ENCODE measurements around the gene KRT17. TPM values are rescaled to one million over a fixed set of nuclear protein-coding genes. Genes with fewer than 3 reads are reported as not detected.

The KRT17 gene
- total RNA-seq, 1 donor from 2014 or later, result 216 TPM

- Histone ChIP-seq H3K36me3 (ENCODE audit: control insufficient read depth, insufficient read depth, low read length) (no peaks in the 10 kb centered on the region), H3K27me3 (ENCODE audit: control insufficient read depth, insufficient read depth, low read length) (no peaks in the 10 kb centered on the region), H3K4me3 (ENCODE audit: low read depth, low read length) (no peak overlapping the region)
- TF ChIP-seq, protein P1, sequence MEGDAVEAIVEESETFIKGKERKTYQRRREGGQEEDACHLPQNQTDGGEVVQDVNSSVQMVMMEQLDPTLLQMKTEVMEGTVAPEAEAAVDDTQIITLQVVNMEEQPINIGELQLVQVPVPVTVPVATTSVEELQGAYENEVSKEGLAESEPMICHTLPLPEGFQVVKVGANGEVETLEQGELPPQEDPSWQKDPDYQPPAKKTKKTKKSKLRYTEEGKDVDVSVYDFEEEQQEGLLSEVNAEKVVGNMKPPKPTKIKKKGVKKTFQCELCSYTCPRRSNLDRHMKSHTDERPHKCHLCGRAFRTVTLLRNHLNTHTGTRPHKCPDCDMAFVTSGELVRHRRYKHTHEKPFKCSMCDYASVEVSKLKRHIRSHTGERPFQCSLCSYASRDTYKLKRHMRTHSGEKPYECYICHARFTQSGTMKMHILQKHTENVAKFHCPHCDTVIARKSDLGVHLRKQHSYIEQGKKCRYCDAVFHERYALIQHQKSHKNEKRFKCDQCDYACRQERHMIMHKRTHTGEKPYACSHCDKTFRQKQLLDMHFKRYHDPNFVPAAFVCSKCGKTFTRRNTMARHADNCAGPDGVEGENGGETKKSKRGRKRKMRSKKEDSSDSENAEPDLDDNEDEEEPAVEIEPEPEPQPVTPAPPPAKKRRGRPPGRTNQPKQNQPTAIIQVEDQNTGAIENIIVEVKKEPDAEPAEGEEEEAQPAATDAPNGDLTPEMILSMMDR (IDR thresholded peaks at IDR 0.05; ENCODE audit: insufficient read depth, low read length, poor library complexity, severe bottlenecking), result no peak
- no peak for DNase-seq (ENCODE audit: low read depth)
Observed at GRCh38 chr17:41638194-41638593, 13.8 kb upstream of the KRT17 start.

DNA sequence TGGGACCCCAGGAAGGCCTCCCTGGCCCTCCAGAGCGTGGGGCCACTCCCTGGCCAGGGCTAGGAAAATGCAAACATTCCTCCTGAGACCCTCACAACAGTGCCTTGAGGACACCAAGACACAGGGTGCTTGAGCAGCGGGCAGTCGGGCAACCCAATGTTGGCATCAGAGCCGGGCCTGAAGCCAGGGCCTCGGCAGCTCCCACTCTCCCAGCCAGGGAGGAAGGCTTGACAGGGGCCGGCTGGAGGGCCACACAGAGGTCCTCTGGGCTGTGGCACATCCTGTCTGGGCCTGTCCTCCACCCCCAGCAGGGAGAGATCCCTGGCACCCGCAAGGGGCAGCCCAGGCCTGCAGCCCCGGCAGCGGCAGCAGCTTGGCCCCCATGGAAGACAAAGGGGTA, 12.3 kb upstream of the KRT17 start:
- no peak for DNase-seq (ENCODE audit: low read depth)
- H3K4me3 ChIP-seq (ENCODE audit: low read depth, low read length), result no peak overlapping the region
- TF ChIP-seq, protein P1 (IDR thresholded peaks at IDR 0.05; ENCODE audit: insufficient read depth, low read length, poor library complexity, severe bottlenecking), result no peak
- no peaks in the 10 kb centered on the region for H3K36me3 ChIP-seq (ENCODE audit: control insufficient read depth, insufficient read depth, low read length)
- no peaks in the 10 kb centered on the region for H3K27me3 ChIP-seq (ENCODE audit: control insufficient read depth, insufficient read depth, low read length)

GRCh38 chr17:41635121-41636097, 11.0 kb upstream of the KRT17 start:
- no peak overlapping the region for H3K4me3 ChIP-seq (ENCODE audit: low read depth, low read length)
- DNase-seq (ENCODE audit: low read depth), result no peak
- H3K27me3 ChIP-seq (ENCODE audit: control insufficient read depth, insufficient read depth, low read length), result no peaks in the 10 kb centered on the region
- TF ChIP-seq, protein P1 (IDR thresholded peaks at IDR 0.05; ENCODE audit: insufficient read depth, low read length, poor library complexity, severe bottlenecking), result no peak
- no peaks in the 10 kb centered on the region for H3K36me3 ChIP-seq (ENCODE audit: control insufficient read depth, insufficient read depth, low read length)

DNA sequence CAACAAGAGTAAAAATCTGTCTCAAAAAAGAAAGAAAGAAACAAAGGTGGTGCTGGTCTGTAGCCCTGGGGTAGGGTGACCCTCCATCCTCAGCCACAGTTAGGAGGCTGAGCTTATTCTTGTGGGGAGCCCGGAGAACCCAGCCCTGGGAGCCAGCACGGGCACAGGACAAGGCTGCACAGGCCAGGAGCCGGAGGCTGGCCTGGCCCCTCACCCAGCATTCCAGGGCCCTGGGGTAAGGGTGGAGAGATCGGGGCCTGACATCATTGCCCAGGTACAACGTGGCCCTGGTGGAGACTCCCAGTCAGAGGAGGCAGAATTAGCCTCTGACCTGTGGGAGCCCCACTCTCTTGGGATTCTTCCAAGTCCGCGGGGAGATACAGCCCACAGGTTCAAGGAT, 10.3 kb upstream of the KRT17 start:
- DNase-seq (ENCODE audit: low read depth), result no peak
- Histone ChIP-seq H3K4me3 (ENCODE audit: low read depth, low read length) (no peak overlapping the region), H3K27me3 (ENCODE audit: control insufficient read depth, insufficient read depth, low read length) (no peaks in the 10 kb centered on the region), H3K36me3 (ENCODE audit: control insufficient read depth, insufficient read depth, low read length) (no peaks in the 10 kb centered on the region)
- TF ChIP-seq, protein P1 (IDR thresholded peaks at IDR 0.05; ENCODE audit: insufficient read depth, low read length, poor library complexity, severe bottlenecking), result no peak

DNA sequence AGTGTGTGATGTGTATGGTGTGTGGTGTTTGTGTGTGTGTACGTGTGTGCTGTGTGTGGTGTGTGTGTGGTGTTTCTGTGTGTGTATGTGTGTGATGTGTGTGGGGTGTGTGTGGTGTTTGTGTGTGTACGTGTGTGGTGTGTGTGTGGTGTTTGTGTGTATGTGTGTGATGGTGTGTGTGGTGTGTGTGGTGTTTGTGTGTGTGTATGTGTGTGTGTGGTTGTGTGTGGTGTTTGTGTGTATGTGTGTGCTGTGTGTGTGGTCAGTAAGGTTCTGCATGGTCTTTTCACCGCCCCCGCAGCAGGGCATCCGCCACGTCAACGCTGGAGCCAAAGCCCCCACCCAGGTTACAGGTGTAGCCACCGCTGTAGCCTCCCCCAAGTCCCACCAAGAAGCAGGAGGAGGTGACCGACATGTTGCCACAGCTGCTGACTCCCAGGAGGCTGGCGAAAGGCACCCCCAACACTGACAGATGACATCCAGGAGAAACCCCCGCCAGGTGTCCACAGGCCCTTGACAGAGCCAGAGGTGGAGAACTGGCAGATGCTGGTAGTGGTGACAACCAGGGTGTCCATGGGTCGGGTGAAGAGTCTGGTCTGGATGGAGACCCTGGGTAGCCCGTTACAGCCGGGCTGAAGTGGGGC, 9.3 kb upstream of the KRT17 start:
- Histone ChIP-seq H3K27me3 (ENCODE audit: control insufficient read depth, insufficient read depth, low read length) (no peaks in the 10 kb centered on the region), H3K4me3 (ENCODE audit: low read depth, low read length) (no peak overlapping the region), H3K36me3 (ENCODE audit: control insufficient read depth, insufficient read depth, low read length) (no peaks in the 10 kb centered on the region)
- no peak for DNase-seq (ENCODE audit: low read depth)
- TF ChIP-seq, protein P1 (IDR thresholded peaks at IDR 0.05; ENCODE audit: insufficient read depth, low read length, poor library complexity, severe bottlenecking), result no peak
